ENCODE results near the gene SPAG16. TPM values are rescaled to one million over a fixed set of nuclear protein-coding genes. Genes with fewer than 3 reads are reported as not detected.

SPAG16 gene
- total RNA-seq, 1 experiment from 2014 or later: 17.3 TPM

GRCh38 chr2:213259266-213259665 lies 25.0 kb upstream of the SPAG16 start:
- Histone ChIP-seq H3T11ph (ENCODE audit: low read length) (no peak overlapping the region), H3K56ac (ENCODE audit: insufficient read length, low read depth, low read length) (no peak overlapping the region), H4K20me1 (ENCODE audit: control insufficient read depth, insufficient read depth, insufficient read length) (no peaks in the 10 kb centered on the region), H3K79me1 (ENCODE audit: insufficient read depth, low read depth, low read length, poor library complexity, severe bottlenecking) (no peaks in the 10 kb centered on the region), H3K27ac (ENCODE audit: insufficient read length, low read depth, low read length) (no peak overlapping the region), H3K18ac (ENCODE audit: insufficient read length, low read depth, low read length) (no peak overlapping the region), H4K8ac (replicated peaks; ENCODE audit: insufficient read length, low read depth, low read length) (no peak overlapping the region), H2BK20ac (ENCODE audit: low read depth, low read length, poor library complexity, severe bottlenecking) (no peak overlapping the region), H2BK15ac (ENCODE audit: low read depth, low read length) (no peak overlapping the region), H4K91ac (ENCODE audit: insufficient read length, low read depth, low read length) (no peak overlapping the region), H3K4me2 (ENCODE audit: insufficient read depth, insufficient read length, low read length) (no peak overlapping the region), H3K4ac (ENCODE audit: low read depth, low read length) (no peak overlapping the region), H4K5ac (ENCODE audit: insufficient read length, low read depth, low read length) (no peak overlapping the region), H2BK120ac (ENCODE audit: low read depth, low read length, poor library complexity, severe bottlenecking) (no peak overlapping the region), H3K14ac (ENCODE audit: insufficient read depth, low read length) (no peak overlapping the region), H2AFZ (ENCODE audit: low read length) (no peak overlapping the region), H2AK5ac (ENCODE audit: insufficient read length, low read length) (no peak overlapping the region), H3K9ac (ENCODE audit: extremely low read depth, insufficient read length, low read length) (no peak overlapping the region), H3K23me2 (ENCODE audit: insufficient read length, low read depth, low read length, poor library complexity, severe bottlenecking) (no peaks in the 10 kb centered on the region), H3K9me3 (ENCODE audit: control insufficient read depth, low read depth, low read length) (no peaks in the 10 kb centered on the region), H3K4me1 (ENCODE audit: insufficient read depth, low read length) (no peaks in the 10 kb centered on the region), H2BK12ac (ENCODE audit: insufficient read length, low read depth, low read length) (no peak overlapping the region), H3K27me3 (ENCODE audit: insufficient read depth, low read length) (no peaks in the 10 kb centered on the region), H3K79me2 (ENCODE audit: insufficient read depth, low read length) (no peaks in the 10 kb centered on the region), H2BK5ac (ENCODE audit: insufficient read length, low read length) (no peak overlapping the region), H3K23ac (ENCODE audit: insufficient read length, low read depth, low read length) (no peak overlapping the region)
- H3K9me3 Mint-ChIP-seq: no peaks in the 10 kb centered on the region; a peak in 1 of 5 replicates
- H3K27ac Mint-ChIP-seq: no peak overlapping the region
- DNase-seq: no peak
- no peak for TF ChIP-seq CTCF (conservative IDR thresholded peaks at IDR 0.05)
- no peaks in the 10 kb centered on the region for H3K4me1 Mint-ChIP-seq
- no CpG with 5 or more reads among the region's 1 CpG for WGBS (ENCODE audit: extremely low coverage, insufficient read length, low lambda C conversion rate)
- H3K4me3 Mint-ChIP-seq: no peak overlapping the region
- no peaks in the 10 kb centered on the region for H3K27me3 Mint-ChIP-seq (ENCODE audit: low read depth)
- H3K36me3 Mint-ChIP-seq (ENCODE audit: insufficient read depth in 1 of 3, low read depth in 3 of 3): no peaks in the 10 kb centered on the region

All from H9 (cell line).